ENCODE results near the gene NCK1.

The NCK1 gene

GRCh38 chr3:136835089-136835812 lies 26.8 kb upstream of the NCK1 start:
- H3K27ac ChIP-seq (ENCODE audit: low read length): no peak overlapping the region
- H2AFZ ChIP-seq (ENCODE audit: low read depth, low read length): no peak overlapping the region
- H3K4me2 ChIP-seq (ENCODE audit: low read length): no peak overlapping the region
- no peaks in the 10 kb centered on the region for H3K36me3 ChIP-seq (replicated peaks; ENCODE audit: low read depth, low read length)
- no peak overlapping the region for H3K9ac ChIP-seq (ENCODE audit: low read length)
- H3K9me3 ChIP-seq (ENCODE audit: insufficient read depth, low read length): no peaks in the 10 kb centered on the region
- H3K27me3 ChIP-seq (ENCODE audit: low read depth, low read length): no peaks in the 10 kb centered on the region
- TF ChIP-seq CTCF (IDR thresholded peaks at IDR 0.05; ENCODE audit: low read depth, low read length) (no peak), EZH2phosphoT487 (IDR thresholded peaks at IDR 0.05; ENCODE audit: low read depth) (no peak)
- H3K4me1 ChIP-seq (ENCODE audit: low read length): no peaks in the 10 kb centered on the region
- H4K20me1 ChIP-seq (ENCODE audit: insufficient read depth, low read length): no peaks in the 10 kb centered on the region
- H3K79me2 ChIP-seq (ENCODE audit: low read length): no peaks in the 10 kb centered on the region
- no peak overlapping the region for H3K4me3 ChIP-seq (ENCODE audit: low read length)

- Histone ChIP-seq H3K36me3 (replicated peaks; ENCODE audit: low read depth, low read length) (no peaks in the 10 kb centered on the region), H4K20me1 (ENCODE audit: insufficient read depth, low read length) (no peaks in the 10 kb centered on the region), H3K27me3 (ENCODE audit: low read depth, low read length) (no peaks in the 10 kb centered on the region), H3K4me1 (ENCODE audit: low read length) (no peaks in the 10 kb centered on the region), H3K4me3 (ENCODE audit: low read length) (no peak overlapping the region), H2AFZ (ENCODE audit: low read depth, low read length) (no peak overlapping the region), H3K27ac (ENCODE audit: low read length) (no peak overlapping the region), H3K9me3 (ENCODE audit: insufficient read depth, low read length) (no peaks in the 10 kb centered on the region), H3K4me2 (ENCODE audit: low read length) (no peak overlapping the region), H3K79me2 (ENCODE audit: low read length) (no peaks in the 10 kb centered on the region), H3K9ac (ENCODE audit: low read length) (no peak overlapping the region)
- no peak for TF ChIP-seq CTCF (IDR thresholded peaks at IDR 0.05; ENCODE audit: low read depth, low read length)
- TF ChIP-seq EZH2phosphoT487 (IDR thresholded peaks at IDR 0.05; ENCODE audit: low read depth): no peak
Measured at GRCh38 chr3:136835813-136836510, 26.0 kb upstream of the NCK1 start.

DNA sequence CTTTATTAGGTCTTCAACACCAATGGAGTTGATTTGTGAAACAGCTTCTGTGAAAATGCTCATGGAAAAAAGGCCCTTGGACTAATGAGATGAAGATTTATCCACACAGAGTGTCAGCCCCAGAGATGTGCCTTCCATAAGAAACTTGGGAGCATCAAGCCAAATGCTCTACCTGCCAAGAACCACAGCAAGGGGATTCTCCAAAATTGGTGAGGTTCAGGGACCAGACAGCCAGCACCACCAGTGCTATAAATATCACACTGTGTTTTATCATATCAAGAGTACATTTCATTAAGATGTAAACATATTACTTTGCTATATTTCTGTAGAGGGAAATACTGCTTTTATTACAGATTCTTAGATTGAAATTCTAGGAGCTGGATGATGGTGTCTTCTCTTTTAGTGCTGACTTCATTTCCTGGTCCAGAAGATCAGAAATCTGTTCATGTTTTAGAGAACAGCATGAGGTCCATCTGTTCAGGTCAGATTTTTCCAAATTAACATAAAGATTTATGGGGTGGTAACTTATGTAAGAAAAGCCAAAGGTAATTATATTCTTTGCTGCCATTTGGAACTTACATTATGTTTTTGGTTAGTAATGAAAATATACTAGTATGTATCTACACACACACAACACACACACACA lies 25.4 kb upstream of the NCK1 start:
- Histone ChIP-seq H3K79me2 (ENCODE audit: low read length) (no peaks in the 10 kb centered on the region), H2AFZ (ENCODE audit: low read depth, low read length) (no peak overlapping the region)

More for the DNA sequence above, 25.4 kb upstream of the NCK1 start:
- no peak for TF ChIP-seq CTCF (IDR thresholded peaks at IDR 0.05; ENCODE audit: low read depth, low read length)
- no peak for TF ChIP-seq EZH2phosphoT487 (IDR thresholded peaks at IDR 0.05; ENCODE audit: low read depth)
- no peaks in the 10 kb centered on the region for H3K4me1 ChIP-seq (ENCODE audit: low read length)
- no peak overlapping the region for H3K4me2 ChIP-seq (ENCODE audit: low read length)
- no peaks in the 10 kb centered on the region for H4K20me1 ChIP-seq (ENCODE audit: insufficient read depth, low read length)
- H3K9ac ChIP-seq (ENCODE audit: low read length): no peak overlapping the region
- no peak overlapping the region for H3K4me3 ChIP-seq (ENCODE audit: low read length)
- no peak overlapping the region for H3K27ac ChIP-seq (ENCODE audit: low read length)
- H3K36me3 ChIP-seq (replicated peaks; ENCODE audit: low read depth, low read length): no peaks in the 10 kb centered on the region
- H3K9me3 ChIP-seq (ENCODE audit: insufficient read depth, low read length): no peaks in the 10 kb centered on the region
- no peaks in the 10 kb centered on the region for H3K27me3 ChIP-seq (ENCODE audit: low read depth, low read length)
